Smooth muscle cell of the brain vasculature (primary cell): ENCODE data around the gene DCP1A.
"Not testable (repeated sequence)": the region's sequence is repeated elsewhere in the genome, so short reads cannot be mapped to it uniquely, and the experiment has no call there.

Experiments used
- DNase-seq: peaks from one replicate; pipeline ENCODE4 v3.0.0-alpha.2; 2012; ENCODE audit warnings: low read depth, low spot score

The DCP1A gene

DNA sequence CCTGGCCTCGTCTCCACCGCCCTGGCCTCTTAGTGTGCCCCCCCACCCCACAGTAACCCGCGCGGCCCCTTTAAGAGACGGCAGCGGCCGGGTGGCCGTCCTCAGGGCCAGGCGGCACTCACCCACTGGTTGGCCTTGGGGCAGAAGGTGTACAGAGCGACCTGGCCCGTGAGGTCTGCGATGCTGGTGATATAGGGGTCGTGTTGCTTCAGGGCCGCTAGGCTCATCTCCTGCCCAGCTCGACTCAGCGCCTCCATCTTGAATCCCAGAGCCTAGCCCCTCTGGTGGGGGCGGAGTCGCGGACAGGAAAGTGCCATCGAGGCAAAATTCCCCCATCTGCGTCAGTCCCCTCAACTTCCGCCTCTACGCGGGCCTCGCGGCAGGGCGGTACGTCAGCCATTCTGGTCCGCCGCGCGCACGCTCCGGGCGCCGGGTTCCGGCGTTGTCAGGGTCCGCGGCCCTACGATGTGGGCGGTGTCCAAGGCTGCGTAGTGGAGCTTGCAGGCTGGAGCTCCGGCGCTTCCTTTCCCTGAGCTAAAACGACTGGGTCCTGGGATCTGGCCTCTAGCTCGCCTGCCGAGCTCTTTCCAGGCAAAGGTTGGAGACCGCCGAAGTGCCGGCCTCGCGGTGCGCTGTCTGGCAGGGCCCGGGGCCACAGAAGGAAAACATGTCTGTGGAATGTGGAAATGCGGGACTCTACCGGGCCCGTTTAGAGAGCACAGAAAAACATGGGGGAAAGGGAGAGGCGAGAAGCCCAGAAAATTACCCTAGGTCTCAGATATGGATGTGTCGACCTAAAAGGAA, at the start of gene DCP1A:
DCP1A (minus strand) TSS at position 283 of the 804 bp plus-strand sequence; CDS start at position 257, 26 bp downstream.
- DNase-seq = peak; percentile 94

DNA sequence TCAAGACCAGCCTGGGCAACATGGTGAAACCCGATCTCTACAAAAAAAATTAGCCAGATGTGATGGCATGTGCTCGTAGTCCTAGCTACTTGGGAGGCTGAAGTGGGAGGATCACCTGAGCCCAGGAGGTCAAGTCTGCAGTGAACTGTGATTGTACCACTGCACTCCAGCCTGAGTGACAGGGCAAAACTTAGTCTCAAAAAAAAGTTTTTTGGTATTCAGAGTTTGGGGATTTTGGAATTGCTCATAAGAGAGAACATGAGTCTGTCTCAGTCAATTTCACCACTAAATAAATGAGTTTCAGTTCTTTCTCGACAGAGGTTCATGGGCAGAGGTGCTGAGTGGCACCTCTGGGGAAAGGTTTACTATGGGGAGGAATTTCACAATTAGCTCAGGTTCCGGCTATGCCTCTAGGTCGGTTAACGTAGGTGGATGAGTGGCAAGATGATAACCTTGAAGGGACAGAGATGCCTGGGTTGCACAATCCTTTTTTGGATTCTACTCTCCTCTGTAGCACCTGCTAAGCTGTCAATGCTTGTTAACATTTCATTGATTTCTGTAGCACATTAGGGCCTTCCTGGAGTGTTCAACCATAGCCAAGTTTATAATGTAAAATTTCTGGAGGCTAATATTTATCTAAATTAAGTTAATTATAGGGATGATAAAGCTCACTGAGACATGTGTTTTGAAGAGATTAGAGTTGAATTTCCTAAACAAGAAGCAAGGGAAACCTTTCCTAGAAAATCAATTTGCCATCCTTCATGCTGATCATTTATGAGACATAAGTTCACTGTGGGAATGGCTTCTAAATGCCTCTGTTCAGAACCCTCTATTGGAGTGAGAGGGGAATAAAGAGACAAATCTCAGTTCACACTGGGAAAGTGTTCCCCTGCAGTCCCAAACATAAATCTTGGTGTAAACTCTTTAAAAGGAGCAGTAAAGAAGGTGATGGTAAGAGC, 37.4 kb upstream of the DCP1A start:
- no peak for DNase-seq

DNA sequence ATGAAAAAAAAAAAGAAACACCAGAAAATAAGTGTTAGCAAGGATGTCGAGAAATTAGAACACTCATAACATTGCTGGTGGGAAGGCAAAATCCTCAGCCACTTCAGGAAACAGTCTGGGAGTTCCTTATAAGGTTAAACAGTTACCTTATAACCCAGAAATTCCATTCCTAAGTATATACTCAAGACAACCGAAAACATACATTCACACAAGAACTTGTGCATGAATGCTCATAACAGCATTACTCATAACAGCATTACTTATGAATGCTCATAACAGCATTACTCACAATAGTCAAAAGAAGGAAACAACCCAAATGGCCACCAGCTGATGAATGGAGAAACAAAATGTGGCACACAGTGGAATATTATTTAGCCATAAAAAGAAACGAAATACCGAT, 34.8 kb upstream of the DCP1A start:
- no peak for DNase-seq

DNA sequence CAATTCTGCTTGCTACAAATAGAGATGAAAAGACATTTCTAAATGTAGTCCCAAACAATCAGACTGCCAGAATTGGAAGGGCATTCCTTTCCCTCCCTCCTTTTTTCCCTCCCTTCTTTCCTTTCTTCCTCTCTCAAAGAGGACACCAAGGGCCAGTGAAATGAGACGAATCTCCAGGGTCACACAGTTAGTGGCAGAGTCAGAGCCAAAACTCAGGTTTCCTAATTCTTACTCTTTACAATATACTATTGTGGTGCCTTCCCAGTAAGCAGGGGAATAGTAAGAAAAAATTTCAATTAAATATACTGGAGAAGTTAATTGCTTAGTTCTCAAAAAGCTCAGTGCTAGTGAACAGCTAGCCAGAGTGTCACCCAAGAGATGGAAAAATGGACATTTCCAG, 33.0 kb upstream of the DCP1A start:
- no peak for DNase-seq

DNA sequence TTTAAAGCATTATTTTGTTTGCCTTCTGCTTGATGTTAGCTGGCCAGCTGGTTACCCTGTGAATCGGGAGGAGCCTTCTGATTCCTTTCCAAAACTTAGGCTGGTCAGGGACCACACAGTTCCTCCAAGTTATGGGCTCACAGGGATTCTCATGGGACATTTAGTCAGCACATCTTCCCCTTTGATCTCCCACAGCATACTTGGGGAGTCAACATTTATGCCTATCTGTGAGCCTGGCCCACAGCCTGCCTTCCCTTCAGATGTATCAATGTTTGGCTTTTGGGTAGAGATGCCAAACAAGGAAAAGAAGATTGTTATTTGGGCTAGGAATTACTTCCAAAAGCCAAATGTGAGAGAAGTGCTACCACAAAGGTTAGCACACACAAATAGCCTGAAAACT, 32.6 kb upstream of the DCP1A start:
- no peak for DNase-seq

DNA sequence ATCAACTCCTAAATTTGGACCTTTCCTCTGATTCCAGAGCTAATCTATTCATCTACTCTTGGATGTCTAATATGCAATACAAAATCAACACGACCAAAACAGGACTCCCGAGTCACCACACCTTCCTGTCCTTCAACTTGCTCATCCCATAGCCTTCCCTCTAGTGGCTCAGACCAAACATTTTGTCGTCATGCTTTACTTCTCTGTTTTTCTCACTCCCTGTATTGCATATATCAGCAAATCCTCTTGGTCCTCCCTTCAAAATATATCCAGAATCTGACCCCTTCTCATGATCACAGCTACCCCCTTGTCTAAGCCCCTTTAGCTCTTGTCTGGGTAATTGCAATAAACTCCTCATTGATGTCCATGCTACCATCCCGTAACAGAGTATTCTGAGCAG, 30.5 kb upstream of the DCP1A start:
- no peak for DNase-seq

DNA sequence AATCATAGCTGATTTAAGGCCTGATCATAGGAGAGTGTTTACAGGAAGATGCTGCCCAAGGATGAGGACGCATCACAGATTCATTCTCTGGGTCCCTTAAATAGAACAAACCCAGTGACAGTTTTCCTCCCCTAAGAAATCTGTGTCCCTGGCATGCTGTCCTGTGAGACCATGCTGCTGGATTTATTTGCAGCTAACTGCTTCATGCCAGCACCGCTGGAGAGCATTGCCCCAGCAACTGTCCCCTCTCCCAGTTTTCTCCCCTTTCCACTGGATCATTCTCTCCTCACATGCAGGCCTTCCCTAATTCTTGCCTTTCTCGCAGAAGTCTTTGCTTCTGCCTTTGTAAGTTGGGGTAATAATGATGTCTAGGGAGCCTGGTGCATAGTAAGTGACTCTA, 29.3 kb upstream of the DCP1A start:
- no peak for DNase-seq

DNA sequence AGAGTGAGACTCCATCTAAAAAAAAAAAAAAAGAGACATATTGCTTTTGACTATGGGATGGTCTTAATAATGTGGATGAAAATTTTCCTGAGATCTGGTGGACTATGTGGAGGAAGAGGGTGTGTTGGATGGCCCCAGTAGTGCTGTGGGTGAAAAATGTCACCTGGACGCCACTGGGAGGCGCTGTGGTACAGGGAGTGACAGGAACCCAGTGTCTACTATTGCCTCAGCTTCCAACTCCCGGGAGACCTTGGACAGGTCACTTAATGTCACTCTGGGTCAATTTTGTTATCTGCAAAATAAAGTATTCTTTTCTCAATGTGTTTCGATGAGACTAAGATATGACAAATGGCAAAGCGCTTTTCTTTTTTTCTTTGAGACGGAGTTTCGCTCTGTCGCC, 27.7 kb upstream of the DCP1A start:
- DNase-seq = no peak

DNA sequence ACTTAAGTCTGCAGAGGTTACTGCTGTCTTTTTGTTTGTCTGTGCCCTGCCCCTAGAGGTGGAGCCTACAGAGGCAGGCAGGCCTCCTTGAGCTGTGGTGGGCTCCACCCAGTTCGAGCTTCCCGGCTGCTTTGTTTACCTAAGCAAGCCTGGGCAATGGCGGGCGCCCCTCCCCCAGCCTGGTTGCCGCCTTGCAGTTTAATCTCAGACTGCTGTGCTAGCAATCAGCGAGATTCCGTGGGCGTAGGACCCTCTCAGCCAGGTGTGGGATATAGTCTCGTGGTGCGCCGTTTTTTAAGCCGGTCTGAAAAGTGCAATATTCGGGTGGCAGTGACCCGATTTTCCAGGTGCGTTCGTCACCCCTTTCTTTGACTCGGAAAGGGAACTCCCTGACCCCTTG, 23.4 kb upstream of the DCP1A start:
- not testable (repeated sequence) for DNase-seq

DNA sequence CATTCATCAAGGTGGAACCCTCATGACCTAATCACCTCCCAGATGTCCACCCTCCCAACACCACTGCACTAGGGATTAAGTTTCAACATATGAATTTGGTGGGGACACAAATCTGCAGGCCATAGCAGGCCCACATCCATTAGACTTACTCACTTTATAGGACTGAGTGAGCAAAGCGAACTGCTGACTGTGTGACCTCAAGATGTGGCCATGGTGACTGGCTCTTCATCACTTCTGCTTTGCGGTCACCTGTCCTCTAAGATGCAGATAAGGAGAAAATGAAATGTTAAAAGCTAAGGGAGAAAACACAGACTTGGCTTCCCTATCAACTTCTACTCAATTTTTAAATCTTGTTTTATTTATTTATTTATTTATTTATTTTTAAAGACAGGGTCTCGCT, 14.5 kb upstream of the DCP1A start:
- no peak for DNase-seq

DNA sequence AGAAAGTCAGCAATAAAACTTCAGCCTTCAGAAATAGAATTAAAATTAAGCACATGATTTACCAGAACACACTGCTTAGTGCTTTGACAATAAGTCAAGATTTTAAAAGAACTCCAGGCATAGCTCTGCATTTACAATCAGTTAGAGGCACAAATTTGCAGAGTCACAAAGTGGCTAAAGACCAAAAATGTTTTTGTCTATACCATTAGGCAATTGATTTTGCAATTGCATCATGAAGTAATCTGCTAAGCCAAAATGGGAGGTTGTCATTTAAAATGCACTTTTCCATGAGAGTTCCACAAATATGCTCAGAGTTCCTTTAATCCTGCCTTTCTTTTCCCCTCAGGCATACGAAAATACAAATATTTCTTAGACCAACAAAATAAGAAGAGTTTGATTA, 10.1 kb upstream of the DCP1A start:
- DNase-seq = no peak

DNA sequence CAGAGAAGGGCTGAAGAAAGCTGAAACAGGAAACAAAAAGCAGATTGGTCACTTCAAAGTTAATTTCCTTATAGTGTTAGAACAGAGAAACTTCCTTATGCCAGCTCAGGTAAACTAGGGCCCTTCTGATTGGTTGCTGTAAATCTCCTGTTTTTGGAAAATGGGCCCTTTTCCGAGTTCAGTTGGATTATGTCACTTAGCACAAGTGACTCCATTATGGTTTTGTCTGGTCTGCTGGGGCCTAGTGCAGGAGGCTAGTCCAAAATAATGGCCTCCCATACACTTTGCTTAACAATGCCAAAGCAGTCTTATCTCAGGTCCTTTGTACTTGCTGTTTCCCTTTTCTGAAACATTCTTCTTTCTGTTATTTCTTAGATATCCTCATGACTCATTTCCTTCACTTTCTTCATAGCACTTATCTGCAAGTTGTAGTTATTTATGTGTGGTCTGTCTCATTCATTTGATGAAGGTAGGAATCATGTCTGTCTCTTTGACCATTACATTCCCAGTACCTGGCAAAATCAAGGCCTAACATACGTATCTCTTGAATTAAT, 7.7 kb upstream of the DCP1A start:
- no peak for DNase-seq

DNA sequence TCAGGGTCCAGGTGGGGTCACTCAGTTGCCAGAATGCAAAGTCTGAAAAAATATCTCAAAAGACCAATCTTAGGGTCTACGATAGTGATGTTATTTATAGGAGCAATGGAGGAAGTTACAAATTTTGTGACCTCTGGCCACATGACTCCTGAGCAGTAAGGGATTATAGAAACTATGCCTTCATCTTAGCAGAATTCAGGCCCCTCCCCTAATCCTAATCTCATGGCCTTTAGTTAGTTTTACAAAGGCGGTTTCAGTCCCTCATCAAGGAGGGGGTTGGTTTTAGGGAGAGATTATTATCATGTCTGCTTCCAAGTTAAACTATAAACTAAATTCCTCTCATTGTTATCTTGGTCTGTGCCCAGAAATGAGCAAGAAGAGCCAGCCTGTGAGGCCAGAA, 5.9 kb upstream of the DCP1A start:
- DNase-seq = no peak

DNA sequence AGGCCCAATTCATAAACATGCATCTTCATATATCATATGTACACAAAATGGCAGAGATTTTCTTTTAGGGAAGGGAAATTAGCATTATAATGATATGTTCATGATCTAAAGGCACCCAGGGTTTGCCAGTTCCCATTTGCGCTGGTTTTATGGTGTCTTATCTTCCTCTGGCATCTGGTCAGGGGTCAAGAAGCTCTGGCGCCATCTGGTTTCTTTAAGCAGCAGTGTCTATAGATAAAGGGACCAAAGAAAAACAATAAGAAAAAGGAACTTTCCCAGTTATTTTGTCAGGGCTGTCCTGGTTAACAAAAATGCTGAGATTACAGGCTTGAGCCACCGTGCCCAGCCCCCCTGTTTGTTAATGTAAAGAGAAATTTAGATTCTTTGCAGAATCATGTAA, 3.3 kb upstream of the DCP1A start:
- no peak for DNase-seq

DNA sequence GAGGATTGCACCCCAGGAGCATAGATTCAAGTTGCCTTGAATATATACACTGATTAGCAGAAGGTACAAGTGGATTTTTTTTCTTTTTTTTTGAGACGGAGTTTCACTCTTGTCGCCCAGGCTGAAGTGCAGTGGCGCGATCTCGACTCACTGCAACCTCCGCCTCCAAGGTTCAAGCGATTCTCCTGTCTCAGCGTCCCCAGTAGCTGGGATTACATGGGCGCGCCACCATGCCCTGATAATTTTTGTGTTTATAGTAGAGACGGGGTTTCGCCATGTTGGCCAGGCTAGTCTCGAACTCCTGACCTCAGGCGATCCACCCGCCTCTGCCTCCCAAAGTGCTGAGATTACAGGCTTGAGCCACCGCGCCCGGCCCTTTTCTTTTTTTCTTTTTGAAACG, 775 bp upstream of the DCP1A start:
- not testable (repeated sequence) for DNase-seq

DNA sequence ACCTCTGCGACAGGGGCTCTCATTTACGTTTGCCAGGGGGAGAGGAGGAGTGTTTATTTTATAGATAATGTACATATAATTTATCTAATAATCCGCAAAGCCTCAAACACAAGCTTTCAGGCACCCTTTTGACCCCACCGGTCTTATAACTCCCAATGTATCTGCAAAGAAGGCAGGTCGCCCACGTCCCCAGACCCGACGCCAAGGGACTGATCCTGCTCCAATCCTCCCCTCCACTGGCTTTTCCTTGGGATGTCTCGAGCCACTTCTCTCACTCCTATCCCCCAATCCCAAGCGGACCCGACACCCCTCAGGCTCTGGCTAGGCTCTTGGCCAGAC, 452 bp downstream of the DCP1A start:
- DNase-seq = no peak

DNA sequence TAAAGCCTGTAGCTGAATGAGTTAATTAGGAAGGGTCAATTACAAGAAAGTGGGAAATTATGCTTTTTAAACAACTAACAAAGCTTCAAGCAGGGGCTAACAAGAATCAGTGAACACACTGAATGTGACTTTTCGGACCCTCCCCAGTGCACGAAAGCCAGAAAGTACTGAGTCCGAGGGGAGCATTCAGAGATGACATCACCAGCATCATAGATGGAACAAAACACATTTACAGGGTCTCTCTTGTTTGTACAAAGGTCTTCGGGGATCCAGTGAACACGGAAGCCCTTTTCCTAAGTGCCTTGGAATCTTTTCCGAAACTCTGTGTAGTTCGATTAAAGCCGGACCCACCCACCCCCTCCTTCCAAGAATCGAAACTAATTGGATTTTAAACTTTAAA, 829 bp downstream of the DCP1A start:
- DNase-seq = no peak

DNA sequence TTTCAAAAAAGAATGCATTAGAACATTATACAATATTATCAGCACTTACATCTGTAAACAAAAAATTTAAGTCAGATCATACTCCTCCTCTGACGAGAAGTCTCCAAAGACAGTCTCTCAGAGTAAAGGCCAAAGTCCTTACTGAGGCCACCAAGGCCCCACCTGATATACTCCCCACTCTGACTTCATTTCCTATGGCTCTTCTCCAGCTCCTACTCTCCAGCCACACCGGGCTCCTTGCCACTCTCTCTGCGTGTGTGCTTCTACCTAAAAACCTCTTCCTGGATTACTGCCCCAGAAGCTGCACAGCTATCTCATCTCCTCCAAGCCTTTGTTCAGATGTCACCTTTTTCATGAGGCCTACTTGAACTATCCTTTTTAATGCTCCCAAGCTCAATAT, 5.0 kb downstream of the DCP1A start:
- DNase-seq = no peak

DNA sequence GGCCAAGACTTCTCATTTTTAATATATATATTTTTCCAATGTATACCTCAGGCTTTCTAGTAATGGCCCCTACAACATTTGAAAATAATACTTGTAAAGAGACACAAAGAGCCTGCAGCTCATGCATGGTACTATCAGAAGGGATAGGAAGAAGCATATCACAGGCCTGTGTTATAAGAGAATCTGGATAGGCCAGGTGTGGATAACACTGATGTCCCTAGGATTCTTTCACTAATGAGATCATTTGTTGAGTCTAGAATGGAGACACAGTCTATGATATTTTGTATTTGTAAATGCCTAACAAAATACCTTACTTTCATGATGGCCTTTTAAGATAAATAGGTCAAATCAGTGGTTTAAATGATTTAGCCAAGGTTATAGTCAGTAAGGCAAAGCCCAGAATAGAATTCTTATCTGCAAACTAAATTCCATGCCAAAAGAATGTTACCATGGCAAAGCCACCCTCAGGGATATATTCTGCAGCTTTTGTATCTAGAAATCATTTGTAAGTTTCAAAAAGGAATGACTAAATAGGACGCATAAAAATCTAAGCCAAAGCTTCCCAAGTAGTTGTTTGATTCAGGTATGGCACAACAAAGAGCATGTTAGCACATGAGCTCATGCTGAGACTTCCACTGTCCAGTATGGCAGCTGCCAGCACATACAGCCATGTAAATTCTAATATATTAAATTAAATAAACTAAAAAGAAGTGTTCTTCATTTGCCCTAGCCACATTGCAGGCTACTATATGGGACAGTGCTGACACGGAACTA, 10.0 kb downstream of the DCP1A start:
- no peak for DNase-seq

DNA sequence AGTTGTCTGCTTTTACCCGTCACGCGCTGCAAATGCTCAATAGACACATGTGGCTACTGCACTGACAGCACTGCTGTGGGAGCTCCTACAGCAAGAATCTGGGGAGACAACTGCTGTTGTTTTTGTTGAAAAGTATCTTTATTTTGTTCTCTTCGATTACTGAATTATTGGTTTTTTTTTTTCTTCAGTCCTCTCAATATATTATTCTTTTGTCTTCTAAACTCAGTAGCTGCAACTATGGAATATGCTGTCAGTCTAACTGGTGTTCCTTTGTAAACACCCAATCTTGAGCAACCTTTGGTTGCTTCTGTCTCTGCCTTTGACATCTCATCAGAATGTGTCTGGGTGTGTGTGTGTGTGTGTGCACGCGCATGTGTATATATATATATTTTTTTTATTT, 12.6 kb downstream of the DCP1A start:
- DNase-seq = no peak

DNA sequence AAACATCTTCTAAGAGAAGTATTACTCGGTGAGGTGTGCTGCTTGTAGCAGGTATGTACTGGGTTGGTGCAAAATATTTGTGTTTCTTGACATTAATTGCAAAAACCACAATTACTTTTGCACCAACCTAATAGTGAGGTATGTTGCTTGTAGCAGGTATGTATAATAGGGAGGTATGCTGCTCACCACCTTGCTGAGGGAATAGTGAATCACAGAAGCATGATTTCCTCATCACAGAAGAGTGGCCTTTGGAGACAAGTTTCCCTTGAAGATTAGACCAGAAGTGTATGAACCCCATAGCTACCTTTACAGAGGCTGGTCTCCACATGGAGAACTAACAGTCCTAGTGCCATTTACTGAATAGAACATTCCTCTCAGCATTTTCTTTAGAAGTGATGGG, 15.5 kb downstream of the DCP1A start:
- no peak for DNase-seq

DNA sequence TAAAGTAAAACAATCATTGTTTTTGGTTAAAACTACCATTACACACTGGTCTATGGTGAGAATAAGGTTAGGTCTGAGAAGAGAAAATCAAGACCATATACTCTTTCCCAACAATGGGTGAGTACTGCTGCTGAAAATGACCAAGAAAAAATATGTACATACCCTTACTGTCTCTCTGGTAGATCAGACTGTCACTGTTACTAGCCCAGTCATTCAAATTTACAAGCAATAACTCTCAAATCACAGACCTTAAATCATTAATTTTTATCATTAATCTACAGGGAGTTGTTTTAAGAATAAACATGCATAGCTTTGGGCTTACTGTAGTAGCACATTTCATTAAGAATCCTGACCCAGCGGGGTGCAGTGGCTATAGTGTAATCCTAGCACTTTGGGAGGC, 17.4 kb downstream of the DCP1A start:
- no peak for DNase-seq
